H7 (cell line): Measurements from ENCODE around the gene JADE2. TPM values are rescaled to one million over a fixed set of nuclear protein-coding genes. Genes with fewer than 3 reads are reported as not detected.
A peak's percentile ranks its signal among the peaks of the same experiment; 100 is the strongest.
"Not testable (repeated sequence)": the region's sequence is repeated elsewhere in the genome, so short reads cannot be mapped to it uniquely, and the experiment has no call there.

Source experiments
- DNase-seq: peaks from one replicate; pipeline ENCODE4 v3.0.0; 2012
- H3K27me3 ChIP-seq: 2 replicates; pipeline ENCODE4 v1.6.0; 2011; ENCODE audit warnings: mild to moderate bottlenecking, low read length; ENCODE audit not compliant: control insufficient read depth, insufficient read depth
- H3K36me3 ChIP-seq: replicated peaks from 2 replicates; pipeline ENCODE4 v1.5.1; 2011; ENCODE audit warnings: low read length; ENCODE audit not compliant: control insufficient read depth, insufficient read depth
- H3K4me3 ChIP-seq: 2 replicates; pipeline ENCODE4 v1.5.1; 2011; ENCODE audit warnings: low read depth, mild to moderate bottlenecking, control low read depth, low read length, moderate library complexity; ENCODE audit not compliant: insufficient read depth
- total RNA-seq: library from RNA; depleted of rRNA; stranded (reverse); fragments of >200 nt; shearing (Covaris generic); gene quantifications from 2 replicates; pipeline ENCODE4 v1.2.3, GENCODE V29; 2014

The JADE2 gene
- total RNA-seq, 1 experiment from 2014 or later: 33.7 TPM

- H3K4me3 ChIP-seq: no peak overlapping the region
- H3K27me3 ChIP-seq: no peaks in the 10 kb centered on the region
- no peaks in the 10 kb centered on the region for H3K36me3 ChIP-seq
- DNase-seq: peak; percentile 60
Observed at GRCh38 chr5:134503088-134503936, 22.2 kb upstream of the JADE2 start.

- Histone ChIP-seq H3K36me3 (no peaks in the 10 kb centered on the region), H3K27me3 (no peaks in the 10 kb centered on the region), H3K4me3 (no peak overlapping the region)
- no peak for DNase-seq
Observed at GRCh38 chr5:134503937-134504437, 21.5 kb upstream of the JADE2 start.

- no peak for DNase-seq
- Histone ChIP-seq H3K36me3 (no peaks in the 10 kb centered on the region), H3K27me3 (no peaks in the 10 kb centered on the region), H3K4me3 (no peak overlapping the region)
Observed at GRCh38 chr5:134504629-134505300, 20.7 kb upstream of the JADE2 start.

GRCh38 chr5:134506054-134507039 is 19.1 kb upstream of the JADE2 start:
- Histone ChIP-seq H3K36me3 (no peaks in the 10 kb centered on the region), H3K4me3 (no peak overlapping the region), H3K27me3 (no peaks in the 10 kb centered on the region)
- DNase-seq: peak; percentile 76

- Histone ChIP-seq H3K36me3 (no peaks in the 10 kb centered on the region), H3K4me3 (no peak overlapping the region), H3K27me3 (no peaks in the 10 kb centered on the region)
- DNase-seq: no peak
Observed at GRCh38 chr5:134507452-134507851, 18.0 kb upstream of the JADE2 start.

- Histone ChIP-seq H3K27me3 (no peaks in the 10 kb centered on the region), H3K36me3 (no peaks in the 10 kb centered on the region), H3K4me3 (no peak overlapping the region)
- DNase-seq: no peak
Observed at GRCh38 chr5:134508521-134509195, 16.8 kb upstream of the JADE2 start.

- Histone ChIP-seq H3K36me3 (no peaks in the 10 kb centered on the region), H3K27me3 (no peaks in the 10 kb centered on the region), H3K4me3 (no peak overlapping the region)
- no peak for DNase-seq
Observed at GRCh38 chr5:134509308-134510040, 16.0 kb upstream of the JADE2 start.

- Histone ChIP-seq H3K36me3 (no peaks in the 10 kb centered on the region), H3K4me3 (no peak overlapping the region), H3K27me3 (no peaks in the 10 kb centered on the region)
- peak; percentile 76 for DNase-seq
Observed at GRCh38 chr5:134510970-134511795, 14.3 kb upstream of the JADE2 start.

GRCh38 chr5:134511796-134512660 is 13.4 kb upstream of the JADE2 start:
- Histone ChIP-seq H3K4me3 (no peak overlapping the region), H3K27me3 (no peaks in the 10 kb centered on the region), H3K36me3 (no peaks in the 10 kb centered on the region)
- DNase-seq: peak; percentile 75

GRCh38 chr5:134512661-134512999 is 12.8 kb upstream of the JADE2 start:
- DNase-seq: peak; percentile 46

GRCh38 chr5:134515801-134516200 is 9.7 kb upstream of the JADE2 start:
- H3K4me3 ChIP-seq: no peak overlapping the region
- H3K36me3 ChIP-seq: no peaks in the 10 kb centered on the region
- no peaks in the 10 kb centered on the region for H3K27me3 ChIP-seq
- DNase-seq: no peak

More at GRCh38 chr5:134512661-134512999, 12.8 kb upstream of the JADE2 start:
- no peaks in the 10 kb centered on the region for H3K36me3 ChIP-seq
- H3K27me3 ChIP-seq: no peaks in the 10 kb centered on the region
- no peak overlapping the region for H3K4me3 ChIP-seq

GRCh38 chr5:134516984-134517383 is 8.5 kb upstream of the JADE2 start:
- H3K36me3 ChIP-seq, H3K4me3 ChIP-seq, H3K27me3 ChIP-seq, DNase-seq: not testable (repeated sequence)
